Measurements from ENCODE around the gene LMO1.

The LMO1 gene

DNA sequence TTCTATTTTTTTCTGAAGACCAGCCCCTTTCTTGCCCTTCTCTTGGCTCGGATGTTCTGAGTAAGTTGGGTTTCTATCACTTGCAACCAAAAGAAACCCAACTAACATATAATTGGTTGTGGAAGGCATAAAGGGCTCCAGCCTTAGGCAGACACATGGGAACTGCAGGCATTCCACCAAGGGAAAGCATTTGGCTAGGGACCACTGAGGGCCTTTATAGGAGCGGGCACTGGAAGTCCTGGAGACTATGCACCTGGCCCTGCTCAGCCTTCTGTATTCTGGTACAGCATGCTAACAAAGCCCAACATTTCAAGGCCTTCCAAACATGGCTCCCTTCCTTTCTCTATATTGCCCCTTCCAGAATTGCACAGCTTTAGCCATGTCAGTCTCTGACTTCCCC, 17.6 kb upstream of the LMO1 start:
- Histone ChIP-seq H3K4me1 (ENCODE audit: control insufficient read depth, low read length) (peaks cover 5% of the 10 kb centered on the region), H3K79me2 (ENCODE audit: control insufficient read depth, low read length) (no peaks in the 10 kb centered on the region), H3K36me3 (ENCODE audit: control insufficient read depth, low read length) (no peaks in the 10 kb centered on the region), H3K4me2 (ENCODE audit: low read length) (no peak overlapping the region), H3K27ac (ENCODE audit: low read depth, low read length) (no peak overlapping the region), H3K9me3 (ENCODE audit: control insufficient read depth, insufficient read depth, low read length) (no peaks in the 10 kb centered on the region), H4K20me1 (ENCODE audit: control insufficient read depth, insufficient read depth, low read depth, low read length) (no peaks in the 10 kb centered on the region), H3F3A (ENCODE audit: control insufficient read depth, insufficient read depth) (no peaks in the 10 kb centered on the region), H3K9me2 (replicated peaks; ENCODE audit: control insufficient read depth, low read length) (no peaks in the 10 kb centered on the region), H3K27me3 (ENCODE audit: control insufficient read depth, low read length) (no peaks in the 10 kb centered on the region), H3K4me3 (ENCODE audit: low read length) (no peak overlapping the region)
- TF ChIP-seq EZH2phosphoT487 (IDR thresholded peaks at IDR 0.05; ENCODE audit: borderline replicate concordance, low read length) (no peak), CTCF (IDR thresholded peaks at IDR 0.05; ENCODE audit: low read depth, low read length, poor library complexity, severe bottlenecking) (no peak)

DNA sequence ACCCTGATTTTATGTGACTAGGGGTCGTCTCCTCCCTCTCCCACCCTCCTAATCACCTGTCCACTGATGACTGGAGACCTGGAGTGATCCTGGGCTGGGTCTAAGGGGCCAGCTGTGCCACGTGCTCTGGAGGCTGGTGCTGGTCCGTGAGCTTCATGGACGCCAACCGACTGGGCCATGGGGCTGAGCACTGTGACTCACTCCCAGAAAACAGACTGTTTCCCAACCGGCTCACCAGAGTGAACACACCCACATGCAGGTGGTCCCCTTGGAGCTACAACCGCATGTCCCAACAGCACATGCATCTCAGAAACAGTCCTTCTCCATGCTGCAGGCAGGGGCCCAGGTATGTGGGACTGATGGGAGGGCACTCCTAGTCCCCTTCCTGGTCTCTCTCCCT, 14.0 kb upstream of the LMO1 start:
- H3K4me1 ChIP-seq (ENCODE audit: control insufficient read depth, low read length): peaks cover 5% of the 10 kb centered on the region
- TF ChIP-seq EZH2phosphoT487 (IDR thresholded peaks at IDR 0.05; ENCODE audit: borderline replicate concordance, low read length) (no peak), CTCF (IDR thresholded peaks at IDR 0.05; ENCODE audit: low read depth, low read length, poor library complexity, severe bottlenecking) (no peak)
- peaks cover 4% of the 10 kb centered on the region; the same call in 1 of the 2 replicates for H3K27me3 ChIP-seq (ENCODE audit: control insufficient read depth, low read length)
- H4K20me1 ChIP-seq (ENCODE audit: control insufficient read depth, insufficient read depth, low read depth, low read length): no peaks in the 10 kb centered on the region
- no peaks in the 10 kb centered on the region for H3F3A ChIP-seq (ENCODE audit: control insufficient read depth, insufficient read depth)
- no peak overlapping the region for H3K4me3 ChIP-seq (ENCODE audit: low read length)
- no peak overlapping the region for H3K27ac ChIP-seq (ENCODE audit: low read depth, low read length)
- no peaks in the 10 kb centered on the region for H3K36me3 ChIP-seq (ENCODE audit: control insufficient read depth, low read length)
- H3K4me2 ChIP-seq (ENCODE audit: low read length): no peak overlapping the region
- no peaks in the 10 kb centered on the region for H3K79me2 ChIP-seq (ENCODE audit: control insufficient read depth, low read length)
- H3K9me2 ChIP-seq (replicated peaks; ENCODE audit: control insufficient read depth, low read length): no peaks in the 10 kb centered on the region
- H3K9me3 ChIP-seq (ENCODE audit: control insufficient read depth, insufficient read depth, low read length): no peaks in the 10 kb centered on the region

GRCh38 chr11:8276528-8276927, 12.8 kb upstream of the LMO1 start:
- Histone ChIP-seq H3K4me3 (ENCODE audit: low read length) (no peak overlapping the region), H3K27me3 (ENCODE audit: control insufficient read depth, low read length) (peaks cover 6% of the 10 kb centered on the region; the same call in 1 of the 2 replicates), H3K9me2 (replicated peaks; ENCODE audit: control insufficient read depth, low read length) (no peaks in the 10 kb centered on the region), H3K36me3 (ENCODE audit: control insufficient read depth, low read length) (no peaks in the 10 kb centered on the region), H4K20me1 (ENCODE audit: control insufficient read depth, insufficient read depth, low read depth, low read length) (no peaks in the 10 kb centered on the region), H3K4me1 (ENCODE audit: control insufficient read depth, low read length) (peaks cover 5% of the 10 kb centered on the region), H3F3A (ENCODE audit: control insufficient read depth, insufficient read depth) (no peaks in the 10 kb centered on the region), H3K4me2 (ENCODE audit: low read length) (no peak overlapping the region), H3K9me3 (ENCODE audit: control insufficient read depth, insufficient read depth, low read length) (no peaks in the 10 kb centered on the region), H3K27ac (ENCODE audit: low read depth, low read length) (no peak overlapping the region), H3K79me2 (ENCODE audit: control insufficient read depth, low read length) (no peaks in the 10 kb centered on the region)
- TF ChIP-seq CTCF (IDR thresholded peaks at IDR 0.05; ENCODE audit: low read depth, low read length, poor library complexity, severe bottlenecking): no peak
- no peak for TF ChIP-seq EZH2phosphoT487 (IDR thresholded peaks at IDR 0.05; ENCODE audit: borderline replicate concordance, low read length)

- Histone ChIP-seq H3K9me2 (replicated peaks; ENCODE audit: control insufficient read depth, low read length) (no peaks in the 10 kb centered on the region), H4K20me1 (ENCODE audit: control insufficient read depth, insufficient read depth, low read depth, low read length) (no peaks in the 10 kb centered on the region), H3K4me1 (ENCODE audit: control insufficient read depth, low read length) (peaks cover 5% of the 10 kb centered on the region), H3K79me2 (ENCODE audit: control insufficient read depth, low read length) (no peaks in the 10 kb centered on the region), H3K4me2 (ENCODE audit: low read length) (no peak overlapping the region), H3K9me3 (ENCODE audit: control insufficient read depth, insufficient read depth, low read length) (no peaks in the 10 kb centered on the region), H3K27me3 (ENCODE audit: control insufficient read depth, low read length) (peaks cover 22% of the 10 kb centered on the region), H3K27ac (ENCODE audit: low read depth, low read length) (no peak overlapping the region), H3F3A (ENCODE audit: control insufficient read depth, insufficient read depth) (no peaks in the 10 kb centered on the region), H3K36me3 (ENCODE audit: control insufficient read depth, low read length) (no peaks in the 10 kb centered on the region), H3K4me3 (ENCODE audit: low read length) (no peak overlapping the region)
- TF ChIP-seq CTCF (IDR thresholded peaks at IDR 0.05; ENCODE audit: low read depth, low read length, poor library complexity, severe bottlenecking) (no peak), EZH2phosphoT487 (IDR thresholded peaks at IDR 0.05; ENCODE audit: borderline replicate concordance, low read length) (no peak)
These were observed 9.6 kb upstream of the LMO1 start for GRCh38 chr11:8273287-8273686.
